ENCODE measurements around the gene PPM1K.

PPM1K gene

DNA sequence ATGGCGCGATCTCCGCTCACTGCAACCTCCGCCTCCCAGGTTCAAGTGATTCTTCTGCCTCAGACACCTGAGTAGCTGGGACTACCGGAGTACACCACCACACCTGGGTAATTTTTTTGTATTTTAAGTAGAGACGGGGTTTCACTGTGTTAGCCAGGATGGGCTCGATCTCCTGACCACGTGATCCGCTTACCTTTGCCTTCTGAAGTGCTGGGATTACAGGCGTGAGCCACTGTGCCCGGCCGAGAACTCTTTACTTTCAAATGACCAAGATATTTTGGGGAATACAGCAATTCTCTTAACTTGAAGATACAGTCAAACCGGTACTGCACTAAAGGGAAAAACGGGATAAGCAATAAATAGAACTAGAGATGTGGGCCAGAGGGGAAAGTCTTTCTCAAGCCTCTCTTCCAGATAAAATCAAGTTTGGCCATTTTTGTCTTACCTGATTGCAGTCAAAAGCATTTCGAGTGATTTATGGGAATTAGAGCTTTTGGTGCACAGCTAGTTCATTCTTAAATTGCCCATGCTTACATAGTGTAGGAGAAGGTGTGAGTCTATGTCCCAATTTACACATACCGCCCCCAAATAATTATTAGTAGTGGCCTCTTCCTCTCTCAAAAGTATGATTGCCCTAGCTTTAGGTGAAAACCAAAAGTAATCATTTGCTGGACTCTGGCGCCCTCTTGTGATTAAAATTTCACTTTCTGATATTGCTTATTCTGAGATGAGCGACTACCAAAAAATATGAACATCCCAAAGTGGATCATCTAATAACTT lies 72.7 kb downstream of the PPM1K start:
- Histone ChIP-seq H3K4me3 (ENCODE audit: low read length) (no peak overlapping the region), H3K27ac (ENCODE audit: low read length) (no peak overlapping the region), H3K9ac (ENCODE audit: low read length) (no peak overlapping the region), H3K27me3 (ENCODE audit: control insufficient read depth, insufficient read depth, low read length) (no peaks in the 10 kb centered on the region), H3K9me3 (ENCODE audit: control insufficient read depth, low read depth, low read length) (no peaks in the 10 kb centered on the region), H3K4me1 (ENCODE audit: control insufficient read depth, low read depth, low read length) (no peaks in the 10 kb centered on the region), H3K36me3 (ENCODE audit: control insufficient read depth, low read depth, low read length) (no peaks in the 10 kb centered on the region)

GRCh38 chr4:88208156-88208555 lies 76.2 kb downstream of the PPM1K start:
- Histone ChIP-seq H3K9ac (ENCODE audit: low read length) (no peak overlapping the region), H3K9me3 (ENCODE audit: control insufficient read depth, low read depth, low read length) (no peaks in the 10 kb centered on the region), H3K4me3 (ENCODE audit: low read length) (no peak overlapping the region), H3K27ac (ENCODE audit: low read length) (no peak overlapping the region), H3K4me1 (ENCODE audit: control insufficient read depth, low read depth, low read length) (peaks cover 2% of the 10 kb centered on the region), H3K27me3 (ENCODE audit: control insufficient read depth, insufficient read depth, low read length) (no peaks in the 10 kb centered on the region), H3K36me3 (ENCODE audit: control insufficient read depth, low read depth, low read length) (no peaks in the 10 kb centered on the region)

Data from iPS-18a (cell line).